ENCODE measurements around the gene CPT1B. TPM values are rescaled to one million over a fixed set of nuclear protein-coding genes. Genes with fewer than 3 reads are reported as not detected.
"Not testable (repeated sequence)": the region's sequence is repeated elsewhere in the genome, so short reads cannot be mapped to it uniquely, and the experiment has no call there.

Gene CPT1B
- total RNA-seq, 1 experiment from 2014 or later: 24.0 TPM

- DNase-seq: no peak
- Histone ChIP-seq H3K27me3 (ENCODE audit: control insufficient read depth, insufficient read depth, low read length) (peaks cover 12% of the 10 kb centered on the region), H3K36me3 (replicated peaks; ENCODE audit: control insufficient read depth, insufficient read depth, low read length) (peaks cover 6% of the 10 kb centered on the region), H3K4me3 (ENCODE audit: insufficient read depth, low read depth, low read length) (no peak overlapping the region)
These were observed 55.3 kb downstream of the CPT1B start for GRCh38 chr22:50522806-50523438.

- no peak overlapping the region for H3K4me3 ChIP-seq (ENCODE audit: insufficient read depth, low read depth, low read length)
- H3K27me3 ChIP-seq (ENCODE audit: control insufficient read depth, insufficient read depth, low read length): peaks cover 7% of the 10 kb centered on the region
- H3K36me3 ChIP-seq (replicated peaks; ENCODE audit: control insufficient read depth, insufficient read depth, low read length): peaks cover 6% of the 10 kb centered on the region
- DNase-seq: no peak
These were observed 55.9 kb downstream of the CPT1B start for GRCh38 chr22:50522208-50522805.

GRCh38 chr22:50521710-50522109, 56.5 kb downstream of the CPT1B start:
- Histone ChIP-seq H3K27me3 (ENCODE audit: control insufficient read depth, insufficient read depth, low read length) (peaks cover 1% of the 10 kb centered on the region; the same call in 1 of the 2 replicates), H3K4me3 (ENCODE audit: insufficient read depth, low read depth, low read length) (no peak overlapping the region), H3K36me3 (replicated peaks; ENCODE audit: control insufficient read depth, insufficient read depth, low read length) (peaks cover 6% of the 10 kb centered on the region)
- DNase-seq: no peak

GRCh38 chr22:50520826-50521453, 57.3 kb downstream of the CPT1B start:
- H3K27me3 ChIP-seq (ENCODE audit: control insufficient read depth, insufficient read depth, low read length): no peaks in the 10 kb centered on the region
- peak; percentile 51 for DNase-seq
- peaks cover 8% of the 10 kb centered on the region for H3K36me3 ChIP-seq (replicated peaks; ENCODE audit: control insufficient read depth, insufficient read depth, low read length)
- no peak overlapping the region for H3K4me3 ChIP-seq (ENCODE audit: insufficient read depth, low read depth, low read length)

GRCh38 chr22:50520184-50520583, 58.0 kb downstream of the CPT1B start:
- DNase-seq; H3K4me3 ChIP-seq (ENCODE audit: insufficient read depth, low read depth, low read length); H3K27me3 ChIP-seq (ENCODE audit: control insufficient read depth, insufficient read depth, low read length); H3K36me3 ChIP-seq (replicated peaks; ENCODE audit: control insufficient read depth, insufficient read depth, low read length): not testable (repeated sequence)

GRCh38 chr22:50519151-50519550, 59.1 kb downstream of the CPT1B start:
- H3K27me3 ChIP-seq (ENCODE audit: control insufficient read depth, insufficient read depth, low read length): no peaks in the 10 kb centered on the region
- H3K36me3 ChIP-seq (replicated peaks; ENCODE audit: control insufficient read depth, insufficient read depth, low read length): peaks cover 8% of the 10 kb centered on the region

More at GRCh38 chr22:50519151-50519550, 59.1 kb downstream of the CPT1B start:
- no peak overlapping the region for H3K4me3 ChIP-seq (ENCODE audit: insufficient read depth, low read depth, low read length)
- no peak for DNase-seq

Other genes starting within 250 kb of the CPT1B start
- 47.0 and 48.7 TPM in 2 replicates for gene PPP6R2, start 235.1 kb downstream of the CPT1B start, total RNA-seq (2014; rRNA removed; shearing (Covaris generic))
- gene SBF1, start 103.4 kb downstream of the CPT1B start, total RNA-seq (2014; rRNA removed; shearing (Covaris generic)): 53.8 and 64.4 TPM in 2 replicates
- 3.0 and 3.2 TPM in 2 replicates for gene ADM2, start 96.9 kb downstream of the CPT1B start, total RNA-seq (2014; rRNA removed; shearing (Covaris generic))
- not detected in 2 replicates for gene MIOX, start 91.6 kb downstream of the CPT1B start, total RNA-seq (2014; rRNA removed; shearing (Covaris generic))
- 19.0 and 28.1 TPM in 2 replicates for gene LMF2, start 70.7 kb downstream of the CPT1B start, total RNA-seq (2014; rRNA removed; shearing (Covaris generic))
- 74.1 and 86.5 TPM in 2 replicates for gene NCAPH2, start 70.2 kb downstream of the CPT1B start, total RNA-seq (2014; rRNA removed; shearing (Covaris generic))
- gene SCO2, start 52.8 kb downstream of the CPT1B start, total RNA-seq (2014; rRNA removed; shearing (Covaris generic)): 1.2 TPM in 1 of 2 replicates, not detected in the other
- 0.55 and 1.1 TPM in 2 replicates for gene TYMP, start 48.4 kb downstream of the CPT1B start, total RNA-seq (2014; rRNA removed; shearing (Covaris generic))
- not detected in 2 replicates for gene KLHDC7B, start 32.5 kb downstream of the CPT1B start, total RNA-seq (2014; rRNA removed; shearing (Covaris generic))
- not detected in 2 replicates for gene SYCE3, start 15.5 kb downstream of the CPT1B start, total RNA-seq (2014; rRNA removed; shearing (Covaris generic))
- 42.1 and 54.5 TPM in 2 replicates for gene CHKB, start 4.4 kb upstream of the CPT1B start, total RNA-seq (2014; rRNA removed; shearing (Covaris generic))
- gene MAPK8IP2, start 22.4 kb upstream of the CPT1B start, total RNA-seq (2014; rRNA removed; shearing (Covaris generic)): 1.7 and 3.4 TPM in 2 replicates
- gene ARSA, start 49.7 kb upstream of the CPT1B start, total RNA-seq (2014; rRNA removed; shearing (Covaris generic)): 9.5 and 11.3 TPM in 2 replicates
- gene SHANK3, start 94.4 kb upstream of the CPT1B start, total RNA-seq (2014; rRNA removed; shearing (Covaris generic)): 1.8 and 2.1 TPM in 2 replicates
- gene ACR, start 159.8 kb upstream of the CPT1B start, total RNA-seq (2014; rRNA removed; shearing (Covaris generic)): 0.07 TPM in 1 of 2 replicates, not detected in the other
- gene RABL2B, start 205.2 kb upstream of the CPT1B start, total RNA-seq (2014; rRNA removed; shearing (Covaris generic)): 8.6 and 17.1 TPM in 2 replicates